NOMO-1 (cell line): Measurements from ENCODE around the gene OR51B4.
"Not testable (repeated sequence)": the region's sequence is repeated elsewhere in the genome, so short reads cannot be mapped to it uniquely, and the experiment has no call there.

Experiments
- DNase-seq, 2 experiments: peaks; one replicate each; lab custom pipeline; 2025; ENCODE audit not compliant: unreplicated experiment in 2 of 2; lab: John Stamatoyannopoulos, UW

Gene OR51B4

GRCh38 chr11:5275369-5276110 is 26.2 kb downstream of the OR51B4 start:
- no peak for DNase-seq

GRCh38 chr11:5274395-5274794 is 27.4 kb downstream of the OR51B4 start:
- DNase-seq, result no peak

DNA sequence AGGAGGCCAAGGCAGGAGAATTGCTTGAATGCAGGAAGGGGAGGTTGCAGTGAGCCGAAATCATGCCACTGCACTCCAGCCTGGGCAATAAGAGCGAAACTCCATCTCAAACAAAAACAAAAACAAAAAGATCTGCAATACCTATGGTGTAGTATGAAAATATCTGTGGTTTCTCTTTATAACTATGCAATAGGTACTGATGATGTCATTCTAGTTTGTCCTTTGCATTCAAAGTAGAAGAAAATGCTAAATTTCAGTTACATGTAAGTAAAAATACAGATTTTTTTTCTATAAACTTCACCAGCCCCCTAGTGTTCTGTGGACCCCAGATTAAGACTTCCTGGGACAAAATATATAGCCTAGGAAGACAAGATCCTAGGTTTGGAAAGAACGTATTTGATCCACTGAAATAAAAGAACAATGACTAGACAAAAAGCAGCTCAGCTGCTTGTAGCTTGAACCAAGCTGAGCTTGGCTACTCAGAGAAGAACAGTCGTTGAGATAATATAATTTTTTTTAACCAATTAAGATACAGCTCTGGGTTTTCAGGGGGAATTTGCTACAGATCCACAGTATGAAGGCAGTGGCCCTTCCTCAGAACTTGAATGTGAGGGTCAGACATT is 29.2 kb downstream of the OR51B4 start:
- no peak for DNase-seq

- no peak for DNase-seq
These were observed 32.0 kb downstream of the OR51B4 start, which contains the start of gene HBE1 for GRCh38 chr11:5269715-5270147. TSS of gene HBE1 (minus strand) at chr11:5269945. CDS start at chr11:5269890, 55 bp downstream.

GRCh38 chr11:5267033-5267563 is 34.6 kb downstream of the OR51B4 start:
- DNase-seq, result no peak

GRCh38 chr11:5266609-5267008 is 35.1 kb downstream of the OR51B4 start:
- DNase-seq, result no peak

- no peak for DNase-seq
These were observed 35.9 kb downstream of the OR51B4 start for GRCh38 chr11:5265832-5266231.

DNA sequence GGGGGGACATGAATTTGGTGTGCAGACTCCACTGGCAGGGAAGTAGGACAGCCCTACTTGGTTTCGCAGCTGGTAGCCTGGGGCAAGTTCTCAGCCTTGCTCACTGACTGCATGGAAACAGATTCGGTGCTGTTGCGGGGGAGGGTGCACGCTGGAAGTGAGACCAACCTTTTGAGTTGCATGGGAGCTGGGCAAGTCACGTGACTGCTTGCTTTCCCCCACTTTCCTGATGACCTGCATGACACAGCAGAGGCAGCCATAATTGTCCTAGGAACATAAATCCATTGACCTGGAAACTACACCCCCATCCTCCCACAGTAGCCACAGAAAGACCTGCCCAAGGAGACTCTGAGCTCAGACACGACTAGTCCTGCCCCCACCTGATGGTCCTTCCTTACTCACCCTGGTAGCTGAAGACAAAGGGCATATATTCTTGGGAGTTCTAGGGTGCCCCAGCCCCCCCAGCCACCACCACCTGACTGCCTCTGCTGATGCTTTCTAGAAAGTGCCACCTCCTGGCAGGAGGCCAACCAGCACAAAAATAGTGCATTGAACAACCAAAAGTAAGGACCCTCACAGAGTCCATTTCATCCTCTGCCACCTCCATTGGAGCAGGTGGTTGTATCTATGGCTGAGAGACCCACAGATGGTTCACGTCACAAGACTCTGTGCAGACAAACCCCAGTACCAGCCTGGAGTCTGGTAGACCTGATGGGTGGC is 43.0 kb downstream of the OR51B4 start:
- no peak for DNase-seq

GRCh38 chr11:5257296-5257695 is 44.5 kb downstream of the OR51B4 start:
- no peak for DNase-seq

- DNase-seq, result not testable (repeated sequence)
These were observed 46.9 kb downstream of the OR51B4 start, which contains the start of gene HBG2 for GRCh38 chr11:5254646-5255413. TSS of gene HBG2 (minus strand) at chr11:5254781. CDS start at chr11:5254728, 53 bp downstream.

GRCh38 chr11:5254023-5254422 is 47.7 kb downstream of the OR51B4 start:
- DNase-seq, result not testable (repeated sequence)

GRCh38 chr11:5253440-5253839 is 48.3 kb downstream of the OR51B4 start:
- not testable (repeated sequence) for DNase-seq

DNA sequence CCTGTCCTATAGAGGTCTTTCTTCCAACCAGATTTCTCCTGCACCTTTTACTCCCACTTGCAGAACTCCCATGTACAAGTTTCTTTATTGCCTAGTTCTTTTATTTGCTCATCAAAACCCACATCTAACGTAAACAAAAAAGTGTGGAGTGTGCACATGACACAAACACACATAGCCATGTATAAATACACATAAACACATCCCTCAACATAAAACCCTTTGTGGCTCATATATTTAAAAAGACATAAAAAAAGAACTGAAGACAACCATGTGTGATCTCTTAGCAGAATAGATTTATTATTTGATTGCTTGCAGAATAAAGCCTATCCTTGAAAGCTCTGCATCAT is 48.9 kb downstream of the OR51B4 start:
- no peak for DNase-seq

- DNase-seq, result no peak
These were observed 49.4 kb downstream of the OR51B4 start for GRCh38 chr11:5252192-5252918.

- DNase-seq, result no peak
These were observed 50.0 kb downstream of the OR51B4 start for GRCh38 chr11:5251746-5252145.
